HEK293 (cell line): Measurements from ENCODE around the gene UQCRFS1.

ENCODE experiments used
- CTCF ChIA-PET: fragments of 350-600 bp; formaldehyde crosslinking; extraction: SDS; loops from one replicate; lab custom pipeline; 2021; ENCODE audit warnings: antibody characterized with exemption; lab: Yijun Ruan, JAX
- POLR2A ChIA-PET: fragments of 300-600 bp; formaldehyde crosslinking; extraction: SDS; loops from one replicate; lab custom pipeline; 2020; ENCODE audit warnings: antibody characterized with exemption, inconsistent platforms; lab: Yijun Ruan, JAX
- H3K27ac ChIP-seq: fragments of 200-500 bp; sonication (Bioruptor generic); 2 replicates; pipeline ENCODE4 v1.5.1; 2014; ENCODE audit warnings: low read depth, low read length, control low read depth, inconsistent platforms; ENCODE audit errors: extremely low read depth
- H3K36me3 ChIP-seq, 2 experiments: fragments of 200-500 bp in 1 of 2; sonication (Bioruptor generic) in 1 of 2; 1 replicate in 1 of 2; 2 replicates in 1 of 2; pipeline ENCODE4 v1.5.1; 2014 to 2017; ENCODE audit warnings: inconsistent platforms in 2 of 2, low read length in 2 of 2; ENCODE audit not compliant: control insufficient read depth in 2 of 2, insufficient read depth in 1 of 2
- H3K4me1 ChIP-seq: fragments of 200-500 bp; sonication (Bioruptor generic); 2 replicates; pipeline ENCODE4 v1.5.1; 2014; ENCODE audit warnings: mild to moderate bottlenecking, low read length, inconsistent platforms; ENCODE audit not compliant: control insufficient read depth, insufficient read depth
- H3K4me3 ChIP-seq: 2 replicates; pipeline ENCODE4 v1.5.1; 2011; ENCODE audit warnings: low read depth, mild to moderate bottlenecking, control low read depth, low read length, moderate library complexity
- H3K9me3 ChIP-seq: fragments of 200-500 bp; sonication (Bioruptor generic); 2 replicates; pipeline ENCODE4 v1.5.1; 2014; ENCODE audit warnings: low read depth, low read length, inconsistent platforms; ENCODE audit not compliant: control insufficient read depth, insufficient read depth
- ATF2 ChIP-seq: fragments of 450-650 bp; formaldehyde crosslinking; IDR thresholded peaks from 2 replicates; pipeline ENCODE4 v1.5.1; 2016; ENCODE audit warnings: missing biosample characterization, missing genetic modification characterization, low read depth
- HIC1 ChIP-seq: fragments of 450-650 bp; formaldehyde crosslinking; IDR thresholded peaks from 2 replicates; pipeline ENCODE4 v1.5.1; 2016; ENCODE audit warnings: missing biosample characterization, missing genetic modification characterization
- HOXD13 ChIP-seq: sonication (generic); formaldehyde crosslinking; IDR thresholded peaks from 2 replicates; pipeline ENCODE4 v1.8.0; 2022; ENCODE audit warnings: missing genetic modification reagents, borderline replicate concordance
- REST ChIP-seq: fragments of 450-650 bp; formaldehyde crosslinking; IDR thresholded peaks from 2 replicates; pipeline ENCODE4 v1.5.1; 2016; ENCODE audit warnings: missing biosample characterization, missing genetic modification characterization
- SETDB1 ChIP-seq: IDR thresholded peaks from one replicate; pipeline ENCODE4 v1.6.1; 2017; ENCODE audit warnings: mild to moderate bottlenecking, low read length, moderate library complexity, mixed read lengths; ENCODE audit not compliant: insufficient read length
- TSHZ1 ChIP-seq: fragments of 450-650 bp; formaldehyde crosslinking; IDR thresholded peaks from 2 replicates; pipeline ENCODE4 v1.5.1; 2016; ENCODE audit warnings: missing biosample characterization, missing genetic modification characterization, borderline replicate concordance
- YY1 ChIP-seq: fragments of 450-650 bp; formaldehyde crosslinking; IDR thresholded peaks from 2 replicates; pipeline ENCODE4 v1.5.1; 2018; ENCODE audit warnings: missing biosample characterization, missing genetic modification characterization
- ZNF114 ChIP-seq: fragments of 450-650 bp; formaldehyde crosslinking; IDR thresholded peaks from 2 replicates; pipeline ENCODE4 v1.5.0; 2017; ENCODE audit warnings: missing biosample characterization, missing genetic modification characterization
- ZNF248 ChIP-seq: fragments of 450-650 bp; formaldehyde crosslinking; IDR thresholded peaks from 2 replicates; pipeline ENCODE4 v1.5.1; 2017; ENCODE audit warnings: missing biosample characterization, missing genetic modification characterization
- ZNF341 ChIP-seq: fragments of 450-650 bp; formaldehyde crosslinking; IDR thresholded peaks from 2 replicates; pipeline ENCODE4; 2016; ENCODE audit warnings: low read depth, missing biosample characterization, missing genetic modification characterization
- ZNF544 ChIP-seq: fragments of 450-650 bp; formaldehyde crosslinking; IDR thresholded peaks from 2 replicates; pipeline ENCODE4 v1.5.0; 2017; ENCODE audit warnings: missing biosample characterization, missing genetic modification characterization
- ZNF548 ChIP-seq: fragments of 450-650 bp; formaldehyde crosslinking; IDR thresholded peaks from 2 replicates; pipeline ENCODE4 v1.5.1; 2016; ENCODE audit warnings: missing biosample characterization, missing genetic modification characterization
- ZNF645 ChIP-seq: fragments of 450-650 bp; formaldehyde crosslinking; IDR thresholded peaks from 2 replicates; pipeline ENCODE4; 2016; ENCODE audit warnings: missing biosample characterization, missing genetic modification characterization
- ZNF791 ChIP-seq: fragments of 450-650 bp; formaldehyde crosslinking; IDR thresholded peaks from 2 replicates; pipeline ENCODE4 v1.5.1; 2016; ENCODE audit warnings: missing biosample characterization, missing genetic modification characterization
- ZSCAN30 ChIP-seq: fragments of 450-650 bp; IDR thresholded peaks from 2 replicates; pipeline ENCODE4 v1.5.1; 2018; ENCODE audit warnings: missing biosample characterization, mild to moderate bottlenecking, missing genetic modification characterization, moderate library complexity

Gene UQCRFS1

GRCh38 chr19:29176981-29177754, 35.8 kb downstream of the UQCRFS1 start:
- peak; percentile 65 for TF ChIP-seq ATF2
- TF ChIP-seq SETDB1 = peak; percentile 44
- TF ChIP-seq ZNF248 (tag by site-specific recombination) = no peak
- no peak overlapping the region for H3K4me3 ChIP-seq
- ChIA-PET POLR2A (no interaction called here), CTCF (interaction anchor here (0.6 to 1.0 kb wide), 3 partner anchors 291 to 1376 kb away, joined by 3 to 5 read pairs (median 3); no protein-coding TSS in a partner anchor)
- H3K4me1 ChIP-seq = no peaks in the 10 kb centered on the region
- H3K27ac ChIP-seq = no peak overlapping the region
- H3K9me3 ChIP-seq = peaks cover 35% of the 10 kb centered on the region
- peaks cover 0 to 3% of the 10 kb centered on the region in 2 experiments; a peak in 1 of 3 replicates for H3K36me3 ChIP-seq

GRCh38 chr19:29173896-29174295, 39.1 kb downstream of the UQCRFS1 start:
- H3K9me3 ChIP-seq = peaks cover 36% of the 10 kb centered on the region
- ChIA-PET CTCF (no interaction called here), POLR2A (no interaction called here)
- H3K27ac ChIP-seq = no peak overlapping the region
- H3K4me1 ChIP-seq = no peaks in the 10 kb centered on the region
- no peak overlapping the region for H3K4me3 ChIP-seq
- H3K36me3 ChIP-seq = no peaks in the 10 kb centered on the region; a peak in 1 of 3 replicates
- TF ChIP-seq TSHZ1 (tag by site-specific recombination) = no peak
- TF ChIP-seq ZNF114 = no peak
- TF ChIP-seq ZNF544 (tag by site-specific recombination) = no peak
- TF ChIP-seq ZNF341 (tag by site-specific recombination) = no peak
- no peak for TF ChIP-seq HOXD13 (CRISPR knock-in tag)
- no peak for TF ChIP-seq ZSCAN30 (tag by site-specific recombination)
- no peak for TF ChIP-seq YY1
- no peak for TF ChIP-seq ZNF791 (tag by site-specific recombination)
- no peak for TF ChIP-seq ZNF645 (tag by site-specific recombination)
- no peak for TF ChIP-seq ZNF548 (tag by site-specific recombination)
- TF ChIP-seq SETDB1 = no peak
- TF ChIP-seq REST (tag by site-specific recombination) = no peak
- no peak for TF ChIP-seq HIC1 (tag by site-specific recombination)
